ENCODE results near the gene DVL2.

- TF ChIP-seq CTCF (IDR thresholded peaks at IDR 0.05), result no peak
- no peak for TF ChIP-seq POLR2AphosphoS5 (IDR thresholded peaks at IDR 0.05)
Measured at GRCh38 chr17:7217113-7217987, 17.0 kb downstream of the DVL2 start.
